Astrocyte (in vitro differentiated cells and primary cell): Measurements from ENCODE around the gene QSER1. TPM values are rescaled to one million over a fixed set of nuclear protein-coding genes. Genes with fewer than 3 reads are reported as not detected.

Experiments used
- DNase-seq: peaks from one replicate; pipeline ENCODE4 v3.0.0-alpha.2; 2010; ENCODE audit warnings: low read depth
- FAIRE-seq: peaks from 2 replicates; lab custom pipeline; 2011; peaks lifted over from hg19 to GRCh38; lab: Jason Lieb, UNC
- H2AFZ ChIP-seq: 2 replicates; pipeline ENCODE4 v1.6.0; 2012; ENCODE audit warnings: low read depth, low read length, inconsistent platforms
- H3K27ac ChIP-seq: 2 replicates; pipeline ENCODE4 v1.5.1; 2011; ENCODE audit warnings: low read depth, low read length, inconsistent platforms
- H3K27me3 ChIP-seq: 2 replicates; pipeline ENCODE4 v1.6.0; 2011; ENCODE audit warnings: low read length, inconsistent platforms; ENCODE audit not compliant: insufficient read depth
- H3K36me3 ChIP-seq: 2 replicates; pipeline ENCODE4 v1.5.1; 2011; ENCODE audit warnings: low read length, inconsistent platforms; ENCODE audit not compliant: insufficient read depth
- H3K4me1 ChIP-seq: 2 replicates; pipeline ENCODE4 v1.5.1; 2011; ENCODE audit warnings: low read length, inconsistent platforms; ENCODE audit not compliant: insufficient read depth
- H3K4me2 ChIP-seq: 2 replicates; pipeline ENCODE4 v1.6.0; 2012; ENCODE audit warnings: low read length, inconsistent platforms
- H3K4me3 ChIP-seq: 2 replicates; pipeline ENCODE4 v1.5.1; 2011; ENCODE audit warnings: low read depth, mild to moderate bottlenecking, low read length, inconsistent platforms; ENCODE audit not compliant: insufficient read depth
- H3K79me2 ChIP-seq: 2 replicates; pipeline ENCODE4 v1.6.0; 2012; ENCODE audit warnings: mild to moderate bottlenecking, low read length, inconsistent platforms; ENCODE audit not compliant: insufficient read depth
- H3K9ac ChIP-seq: 2 replicates; pipeline ENCODE4 v1.6.0; 2012; ENCODE audit warnings: mild to moderate bottlenecking, low read length, inconsistent platforms
- H3K9me3 ChIP-seq: 2 replicates; pipeline ENCODE4 v1.5.1; 2012; ENCODE audit warnings: low read depth, mild to moderate bottlenecking, low read length, inconsistent platforms; ENCODE audit not compliant: insufficient read depth
- H4K20me1 ChIP-seq: 2 replicates; pipeline ENCODE4 v1.6.0; 2012; ENCODE audit warnings: low read length, inconsistent platforms; ENCODE audit not compliant: insufficient read depth
- H3K27ac Mint-ChIP-seq: one replicate; pipeline ENCODE4 v1.8.0; 2021; ENCODE audit warnings: mild to moderate bottlenecking, mixed read lengths; ENCODE audit not compliant: unreplicated experiment
- H3K27me3 Mint-ChIP-seq: one replicate; pipeline ENCODE4 v1.8.0; 2021; ENCODE audit warnings: low read depth, mixed read lengths; ENCODE audit not compliant: unreplicated experiment
- H3K36me3 Mint-ChIP-seq: one replicate; pipeline ENCODE4 v1.8.0; 2021; ENCODE audit warnings: low read depth, mixed read lengths; ENCODE audit not compliant: unreplicated experiment
- H3K4me1 Mint-ChIP-seq: one replicate; pipeline ENCODE4 v1.8.0; 2021; ENCODE audit warnings: low read depth, mixed read lengths; ENCODE audit not compliant: unreplicated experiment
- H3K4me3 Mint-ChIP-seq: one replicate; pipeline ENCODE4 v1.8.0; 2021; ENCODE audit warnings: mild to moderate bottlenecking, moderate library complexity, mixed read lengths; ENCODE audit not compliant: unreplicated experiment
- H3K9me3 Mint-ChIP-seq: one replicate; pipeline ENCODE4 v1.8.0; 2021; ENCODE audit warnings: mild to moderate bottlenecking, mixed read lengths; ENCODE audit not compliant: unreplicated experiment
- CTCF ChIP-seq: IDR thresholded peaks from 2 replicates; pipeline ENCODE4 v1.5.1; 2011; ENCODE audit warnings: low read depth, mild to moderate bottlenecking, inconsistent platforms, low read length, moderate library complexity; ENCODE audit not compliant: insufficient read depth
- EZH2 ChIP-seq: IDR thresholded peaks from 2 replicates; pipeline ENCODE4 v1.6.1; 2012; ENCODE audit warnings: mild to moderate bottlenecking, low read length, inconsistent platforms; ENCODE audit not compliant: insufficient read depth
- total RNA-seq: library from RNA; stranded (reverse); gene quantifications from 2 replicates; pipeline ENCODE4 v1.2.1, GENCODE V29; 2021

QSER1 gene
- total RNA-seq, 1 donor from 2014 or later: 35.7 TPM

GRCh38 chr11:32972781-32973180 lies 80.2 kb downstream of the QSER1 start:
- FAIRE-seq (no peak), DNase-seq (no peak)
- Histone ChIP-seq H3K4me2 (no peak overlapping the region), H3K36me3 (peaks cover 17% of the 10 kb centered on the region), H3K9ac (no peak overlapping the region), H2AFZ (no peak overlapping the region), H3K4me3 (no peak overlapping the region), H3K4me1 (no peaks in the 10 kb centered on the region), H3K9me3 (no peaks in the 10 kb centered on the region), H4K20me1 (no peaks in the 10 kb centered on the region), H3K79me2 (no peaks in the 10 kb centered on the region), H3K27me3 (no peaks in the 10 kb centered on the region), H3K27ac (no peak overlapping the region)
- H3K36me3 Mint-ChIP-seq: no peaks in the 10 kb centered on the region
- TF ChIP-seq EZH2 (no peak), CTCF (no peak)
- H3K4me1 Mint-ChIP-seq: no peaks in the 10 kb centered on the region
- no peaks in the 10 kb centered on the region for H3K27me3 Mint-ChIP-seq
- no peak overlapping the region for H3K27ac Mint-ChIP-seq
- H3K4me3 Mint-ChIP-seq: no peak overlapping the region
- no peaks in the 10 kb centered on the region for H3K9me3 Mint-ChIP-seq

- Histone ChIP-seq H3K79me2 (no peaks in the 10 kb centered on the region), H3K27ac (no peak overlapping the region), H3K4me3 (no peak overlapping the region), H2AFZ (no peak overlapping the region), H3K9ac (no peak overlapping the region), H4K20me1 (no peaks in the 10 kb centered on the region), H3K27me3 (no peaks in the 10 kb centered on the region), H3K4me2 (no peak overlapping the region), H3K4me1 (no peaks in the 10 kb centered on the region), H3K36me3 (peaks cover 3% of the 10 kb centered on the region), H3K9me3 (no peaks in the 10 kb centered on the region)
- Mint-ChIP-seq H3K4me3 (no peak overlapping the region), H3K36me3 (no peaks in the 10 kb centered on the region), H3K27ac (no peak overlapping the region), H3K27me3 (no peaks in the 10 kb centered on the region), H3K9me3 (peaks cover 1% of the 10 kb centered on the region), H3K4me1 (peaks cover 7% of the 10 kb centered on the region)
- TF ChIP-seq CTCF (no peak), EZH2 (no peak)
- FAIRE-seq (no peak), DNase-seq (no peak)
Observed at GRCh38 chr11:32982626-32983025, 90.0 kb downstream of the QSER1 start.

- TF ChIP-seq EZH2: no peak
- TF ChIP-seq CTCF: no peak
- Histone ChIP-seq H3K9me3 (no peaks in the 10 kb centered on the region), H3K36me3 (peaks cover 2% of the 10 kb centered on the region), H3K4me1 (no peaks in the 10 kb centered on the region), H3K79me2 (no peaks in the 10 kb centered on the region), H3K9ac (no peak overlapping the region), H3K4me2 (no peak overlapping the region), H2AFZ (no peak overlapping the region), H3K27ac (no peak overlapping the region), H3K27me3 (no peaks in the 10 kb centered on the region), H3K4me3 (no peak overlapping the region), H4K20me1 (no peaks in the 10 kb centered on the region)
- Mint-ChIP-seq H3K27ac (no peak overlapping the region), H3K36me3 (peaks cover 3% of the 10 kb centered on the region), H3K9me3 (peaks cover 5% of the 10 kb centered on the region), H3K4me3 (no peak overlapping the region), H3K27me3 (no peaks in the 10 kb centered on the region), H3K4me1 (peaks cover 7% of the 10 kb centered on the region)
- DNase-seq (no peak), FAIRE-seq (no peak)
Observed at GRCh38 chr11:32983506-32983905, 90.9 kb downstream of the QSER1 start.
